Measurements from ENCODE around the gene SLC12A9.

GRCh38 chr7:100878013-100878412 is 25.5 kb downstream of the SLC12A9 start:
- TF ChIP-seq MXI1 (IDR thresholded peaks at IDR 0.05; ENCODE audit: borderline replicate concordance, low read depth, low read length) (no peak), CTCF (conservative IDR thresholded peaks at IDR 0.05; ENCODE audit: low read depth, low read length) (no peak), SMC3 (IDR thresholded peaks at IDR 0.05; ENCODE audit: low read depth, low read length) (no peak), BHLHE40 (IDR thresholded peaks at IDR 0.05; ENCODE audit: low read depth, low read length) (no peak), NFE2L2 (IDR thresholded peaks at IDR 0.05; ENCODE audit: low read depth, low read length) (no peak), MAZ (IDR thresholded peaks at IDR 0.05; ENCODE audit: borderline replicate concordance, low read depth, low read length) (no peak), CEBPB (IDR thresholded peaks at IDR 0.05; ENCODE audit: low read depth, low read length) (no peak), ELK1 (IDR thresholded peaks at IDR 0.05; ENCODE audit: borderline replicate concordance, low read depth, low read length) (no peak), RCOR1 (IDR thresholded peaks at IDR 0.05; ENCODE audit: insufficient replicate concordance, low read length) (no peak), POLR2A (IDR thresholded peaks at IDR 0.05; ENCODE audit: low read depth, low read length) (no peak), USF2 (IDR thresholded peaks at IDR 0.05; ENCODE audit: low read depth, low read length) (no peak), RFX5 (IDR thresholded peaks at IDR 0.05; ENCODE audit: low read depth, low read length) (no peak)

All from IMR-90 (cell line).